K562 (cell line): Measurements from ENCODE around the gene DCST1. TPM values are rescaled to one million over a fixed set of nuclear protein-coding genes. Genes with fewer than 3 reads are reported as not detected.

Source experiments
- ELF4 ChIP-seq: fragments of 450-650 bp; formaldehyde crosslinking; IDR thresholded peaks from 2 replicates; pipeline ENCODE4 v1.4.0; 2022; ENCODE audit warnings: missing genetic modification characterization
- KHSRP ChIP-seq: fragments of 450-650 bp; IDR thresholded peaks from 2 replicates; pipeline ENCODE4 v1.6.1; 2017
- MCM5 ChIP-seq: fragments of 450-650 bp; IDR thresholded peaks from 2 replicates; pipeline ENCODE4 v1.6.1; 2016; ENCODE audit warnings: low read depth
- MYC ChIP-seq, 2 experiments: fragments of 250-450 bp in 1 of 2; sonication (Bioruptor Pico) in 1 of 2; IDR thresholded peaks; 2 replicates each; pipeline versions ENCODE4 v1.5.1 to v1.6.1; 2012 to 2021; ENCODE audit warnings: low read depth in 2 of 2, borderline replicate concordance in 1 of 2, improper control_type of control experiment in 1 of 2, low read length in 1 of 2, mild to moderate bottlenecking in 1 of 2, moderate library complexity in 1 of 2
- NFATC3 ChIP-seq: fragments of 450-650 bp; IDR thresholded peaks from 2 replicates; pipeline ENCODE4 v1.6.1; 2017; ENCODE audit warnings: mild to moderate bottlenecking
- PCBP1 ChIP-seq: fragments of 200-400 bp; formaldehyde crosslinking; IDR thresholded peaks from 2 replicates; pipeline ENCODE4 v1.6.1; 2018; ENCODE audit warnings: mild to moderate bottlenecking, low read depth, low read length; ENCODE audit not compliant: poor library complexity, severe bottlenecking
- PHF20 ChIP-seq: fragments of 450-650 bp; IDR thresholded peaks from 2 replicates; pipeline ENCODE4 v1.6.1; 2018; ENCODE audit not compliant: partially characterized antibody
- PML ChIP-seq: IDR thresholded peaks from 2 replicates; pipeline ENCODE4 v1.6.1; 2012; ENCODE audit warnings: low read length, inconsistent platforms
- RAD51 ChIP-seq: fragments of 450-650 bp; IDR thresholded peaks from 2 replicates; pipeline ENCODE4 v1.7.1; 2016; ENCODE audit warnings: low read depth, mild to moderate bottlenecking, borderline replicate concordance
- RHOXF2B ChIP-seq: fragments of 250-450 bp; sonication (Bioruptor Pico); conservative IDR thresholded peaks from 2 replicates; pipeline ENCODE4 v1.5.1; 2021
- SIN3A ChIP-seq, 2 experiments: fragments of 150-350 bp in 1 of 2; IDR thresholded peaks; 2 replicates each; pipeline ENCODE4 v1.6.1; 2011 to 2016; ENCODE audit warnings: borderline replicate concordance in 2 of 2, low read depth in 2 of 2, low read length in 2 of 2, mild to moderate bottlenecking in 2 of 2, moderate library complexity in 2 of 2; ENCODE audit not compliant: control insufficient read depth in 1 of 2
- SMC3 ChIP-seq: conservative IDR thresholded peaks from 2 replicates; pipeline ENCODE4 v1.6.1; 2011; ENCODE audit warnings: low read depth, low read length, improper control_type of control experiment; ENCODE audit not compliant: insufficient read depth
- STAT6 ChIP-seq: sonication (generic); formaldehyde crosslinking; IDR thresholded peaks from 2 replicates; pipeline ENCODE4 v1.8.1; 2023; ENCODE audit warnings: mild to moderate bottlenecking, missing genetic modification reagents
- TAF7 ChIP-seq: fragments of 450-650 bp; IDR thresholded peaks from 2 replicates; pipeline ENCODE4 v1.6.1; 2016; ENCODE audit warnings: missing genetic modification characterization, missing compliant biosample characterization
- TRIM28 ChIP-seq: fragments of 450-650 bp; IDR thresholded peaks from 2 replicates; pipeline ENCODE4 v1.6.1; 2017
- ZBTB1 ChIP-seq: sonication (generic); formaldehyde crosslinking; IDR thresholded peaks from 2 replicates; pipeline ENCODE4 v1.8.1; 2023; ENCODE audit warnings: missing genetic modification reagents, low read depth, mild to moderate bottlenecking, borderline replicate concordance
- ZNF143 ChIP-seq: sonication (generic); formaldehyde crosslinking; IDR thresholded peaks from 2 replicates; pipeline ENCODE4 v1.9.0; 2022; ENCODE audit warnings: mild to moderate bottlenecking, missing genetic modification reagents
- ZNF324 ChIP-seq: fragments of 250-450 bp; sonication (Bioruptor Pico); IDR thresholded peaks from 2 replicates; pipeline ENCODE4 v1.4.0; 2020; ENCODE audit warnings: mild to moderate bottlenecking
- ZNF408 ChIP-seq: fragments of 250-450 bp; sonication (Bioruptor Pico); IDR thresholded peaks from 2 replicates; pipeline ENCODE4 v1.4.0; 2020; ENCODE audit warnings: low read depth, mild to moderate bottlenecking, moderate library complexity
- ZNF77 ChIP-seq: fragments of 250-450 bp; sonication (Bioruptor Pico); IDR thresholded peaks from 2 replicates; pipeline ENCODE4 v1.5.0; 2020
- ZNF778 ChIP-seq: fragments of 450-650 bp; formaldehyde crosslinking; IDR thresholded peaks from 2 replicates; pipeline ENCODE4 v1.4.0; 2020; ENCODE audit warnings: mild to moderate bottlenecking, moderate library complexity
- polyA plus RNA-seq, 8 experiments: library from polyadenylated mRNA; depleted of rRNA in 4 of 8; stranded (reverse) in 5 of 8; unstranded in 3 of 8; fragments of >200 nt; fragmentation: Nextera tagmentation in 2 of 8; fragmentation: Illumina TruSeq in 1 of 8; extraction: Ambion mirVana in 2 of 8; extraction: Trizol in 1 of 8; gene quantifications; 2 replicates each; pipeline versions ENCODE4 v1.2.1 to v1.2.3, GENCODE V29; 2011 to 2014; ENCODE audit warnings: inconsistent platforms in 1 of 8, missing spikeins in 1 of 8
- total RNA-seq, 7 experiments: library from RNA; depleted of rRNA in 6 of 7; stranded (reverse); fragments of >200 nt in 6 of 7; fragmentation: Illumina TruSeq in 2 of 7; extraction: Trizol in 2 of 7; gene quantifications; 2 replicates each; pipeline versions ENCODE4 v1.2.1 to v1.2.3, GENCODE V29; 2011 to 2021; ENCODE audit warnings: low replicate concordance in 1 of 7
- TF ChIP-seq, protein P1 (sequence below): fragments of 450-650 bp; formaldehyde crosslinking; IDR thresholded peaks from 2 replicates; pipeline ENCODE4 v1.4.0; 2020; ENCODE audit warnings: mild to moderate bottlenecking, moderate library complexity

The DCST1 gene
- total and polyA plus RNA-seq, 9 of the 15 experiments (the other 6 are each of a cell fraction or from before 2014, with no cell fraction given): not detected

DNA sequence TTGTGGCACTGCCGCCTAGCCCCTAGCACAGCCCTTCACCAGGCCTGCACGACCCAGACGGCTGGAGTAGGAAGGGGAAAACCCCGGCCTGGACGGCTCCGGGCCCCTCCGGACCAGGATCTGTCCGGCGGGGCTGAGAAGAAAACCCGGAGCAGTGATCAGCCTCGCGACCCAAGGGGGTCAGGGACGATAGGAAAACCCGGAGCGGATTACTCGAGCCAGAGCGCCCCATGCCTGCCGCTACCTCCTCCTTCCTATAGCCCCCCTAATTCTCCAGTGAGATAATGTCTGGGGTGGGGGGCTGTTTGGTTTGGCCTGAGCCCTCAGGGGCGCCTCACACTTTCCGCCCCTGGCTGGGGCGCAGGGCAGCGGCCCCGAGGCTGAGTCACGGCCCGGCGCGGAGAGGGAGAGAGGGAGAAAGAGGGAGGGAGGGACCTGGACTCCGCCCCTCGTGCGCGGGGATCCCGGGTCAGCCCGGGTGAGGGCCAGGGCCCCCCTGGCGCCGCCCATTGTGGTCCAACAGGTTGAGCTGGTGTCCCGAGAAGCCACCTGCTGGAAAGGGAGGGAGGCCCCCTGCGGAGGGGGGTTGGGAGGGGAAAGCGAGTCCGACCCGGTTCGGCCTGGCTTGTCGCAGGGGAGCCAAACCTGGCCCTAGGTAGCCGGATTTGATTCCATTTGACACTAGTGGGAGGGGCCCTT is 32.7 kb upstream of the DCST1 start (continued):
- TF ChIP-seq STAT6 (CRISPR knock-in tag): no peak
- TF ChIP-seq RAD51: peak; percentile 56; the same call in 1 of the 2 replicates
- TF ChIP-seq PHF20: peak; percentile 45
- TF ChIP-seq TAF7 (tag): peak; percentile 68; the same call in 1 of the 2 replicates
- peak; percentile 13; the same call in 1 of the 2 replicates for TF ChIP-seq SMC3
- TF ChIP-seq RHOXF2B: no peak; the same call in 1 of the 2 replicates
- no peak for TF ChIP-seq ZNF778 (CRISPR knock-in tag)
- no peak for TF ChIP-seq ZNF408 (CRISPR knock-in tag)
- TF ChIP-seq KHSRP: no peak
- TF ChIP-seq NFATC3: no peak
- peak; percentile 69 for TF ChIP-seq TRIM28
- TF ChIP-seq MYC (IDR thresholded peaks at IDR 0.05; ENCODE audit: low read depth, low read length): peak; percentile 77
- TF ChIP-seq MYC (CRISPR knock-in tag; IDR thresholded peaks at IDR 0.05; ENCODE audit: borderline replicate concordance, low read depth): peak; percentile 81; the same call in 1 of the 2 replicates
- peak; percentile 66; the same call in 1 of the 2 replicates for TF ChIP-seq PML
- TF ChIP-seq ZNF324: no peak
- no peak for TF ChIP-seq ZNF77 (CRISPR knock-in tag)
- no peak; the same call in 1 of the 2 replicates for TF ChIP-seq ZBTB1 (CRISPR knock-in tag)
- TF ChIP-seq ZNF143 (CRISPR knock-in tag): no peak
- TF ChIP-seq MCM5: no peak
- TF ChIP-seq ELF4 (CRISPR knock-in tag): no peak; the same call in 1 of the 2 replicates
- TF ChIP-seq, protein P1, sequence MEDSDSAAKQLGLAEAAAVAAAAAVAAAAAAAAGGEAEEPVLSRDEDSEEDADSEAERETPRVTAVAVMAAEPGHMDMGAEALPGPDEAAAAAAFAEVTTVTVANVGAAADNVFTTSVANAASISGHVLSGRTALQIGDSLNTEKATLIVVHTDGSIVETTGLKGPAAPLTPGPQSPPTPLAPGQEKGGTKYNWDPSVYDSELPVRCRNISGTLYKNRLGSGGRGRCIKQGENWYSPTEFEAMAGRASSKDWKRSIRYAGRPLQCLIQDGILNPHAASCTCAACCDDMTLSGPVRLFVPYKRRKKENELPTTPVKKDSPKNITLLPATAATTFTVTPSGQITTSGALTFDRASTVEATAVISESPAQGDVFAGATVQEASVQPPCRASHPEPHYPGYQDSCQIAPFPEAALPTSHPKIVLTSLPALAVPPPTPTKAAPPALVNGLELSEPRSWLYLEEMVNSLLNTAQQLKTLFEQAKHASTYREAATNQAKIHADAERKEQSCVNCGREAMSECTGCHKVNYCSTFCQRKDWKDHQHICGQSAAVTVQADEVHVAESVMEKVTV (CRISPR knock-in tag): no peak
- TF ChIP-seq SIN3A (IDR thresholded peaks at IDR 0.05; ENCODE audit: borderline replicate concordance in 2 of 2, control insufficient read depth in 1 of 2, low read depth in 2 of 2, low read length in 2 of 2): peak in 1 of 2 experiments; percentile 75; a peak in 2 of 4 replicates
- peak; percentile 65 for TF ChIP-seq PCBP1
